Mucosa of rectum (tissue), 2 donors: ENCODE measurements around the gene CDHR5.
"Not testable (repeated sequence)": the region's sequence is repeated elsewhere in the genome, so short reads cannot be mapped to it uniquely, and the experiment has no call there.

ENCODE experiments used
- H3K27ac ChIP-seq, 2 donors: one replicate each; pipeline ENCODE4 v1.7.0; 2013; ENCODE audit warnings: inconsistent platforms in 2 of 2, low read depth in 2 of 2, low read length in 2 of 2
- H3K27me3 ChIP-seq, 2 donors: one replicate each; pipeline ENCODE4 v1.7.0; 2013; ENCODE audit warnings: low read length in 2 of 2; ENCODE audit not compliant: control insufficient read depth in 2 of 2, insufficient read depth in 2 of 2
- H3K36me3 ChIP-seq, 2 donors: one replicate each; pipeline ENCODE4 v1.7.0; 2013; ENCODE audit warnings: low read length in 2 of 2; ENCODE audit not compliant: control insufficient read depth in 2 of 2, insufficient read depth in 2 of 2
- H3K4me1 ChIP-seq, 2 donors: one replicate each; pipeline ENCODE4 v1.7.0; 2013; ENCODE audit warnings: low read length in 2 of 2, mild to moderate bottlenecking in 1 of 2; ENCODE audit not compliant: control insufficient read depth in 2 of 2, insufficient read depth in 2 of 2
- H3K4me3 ChIP-seq, 2 donors: one replicate each; pipeline ENCODE4 v1.7.0; 2013; ENCODE audit warnings: low read length in 2 of 2
- H3K9ac ChIP-seq, 2 donors: one replicate each; pipeline ENCODE4 v1.7.0; 2013; ENCODE audit warnings: low read length in 2 of 2, low read depth in 1 of 2, mild to moderate bottlenecking in 1 of 2
- H3K9me3 ChIP-seq, 2 donors: one replicate each; pipeline ENCODE4 v1.7.0; 2013; ENCODE audit warnings: low read length in 2 of 2; ENCODE audit not compliant: control insufficient read depth in 2 of 2
- donor health status: healthy.
- donor health status: Normal muscosa, but diverticular disease.

Gene CDHR5

GRCh38 chr11:657691-658126, 33.0 kb upstream of the CDHR5 start:
- Histone ChIP-seq H3K4me1 (peaks cover 6 to 7% of the 10 kb centered on the region in 2 donors), H3K27ac (no peak overlapping the region), H3K27me3 (no peaks in the 10 kb centered on the region), H3K9me3 (no peaks in the 10 kb centered on the region), H3K36me3 (peaks cover 10 to 12% of the 10 kb centered on the region in 2 donors), H3K9ac (no peak overlapping the region), H3K4me3 (no peak overlapping the region)

GRCh38 chr11:656866-657265, 32.1 kb upstream of the CDHR5 start:
- Histone ChIP-seq H3K27me3 (no peaks in the 10 kb centered on the region), H3K36me3 (peaks cover 10 to 12% of the 10 kb centered on the region in 2 donors), H3K4me3 (no peak overlapping the region), H3K9me3 (no peaks in the 10 kb centered on the region), H3K4me1 (peaks cover 6 to 7% of the 10 kb centered on the region in 2 donors), H3K27ac (no peak overlapping the region), H3K9ac (no peak overlapping the region)

- no peak overlapping the region for H3K9ac ChIP-seq
- no peaks in the 10 kb centered on the region for H3K27me3 ChIP-seq
- H3K27ac ChIP-seq, result no peak overlapping the region
- H3K9me3 ChIP-seq, result no peaks in the 10 kb centered on the region
- no peak overlapping the region for H3K4me3 ChIP-seq
- peaks cover 6 to 7% of the 10 kb centered on the region in 2 donors for H3K4me1 ChIP-seq
- peaks cover 10 to 12% of the 10 kb centered on the region in 2 donors for H3K36me3 ChIP-seq
Measured at GRCh38 chr11:656426-656825, 31.7 kb upstream of the CDHR5 start.

- Histone ChIP-seq H3K4me1 (peaks cover 6 to 7% of the 10 kb centered on the region in 2 donors), H3K4me3 (no peak overlapping the region), H3K27me3 (no peaks in the 10 kb centered on the region), H3K9me3 (no peaks in the 10 kb centered on the region), H3K27ac (no peak overlapping the region), H3K9ac (no peak overlapping the region), H3K36me3 (peaks cover 9 to 12% of the 10 kb centered on the region in 2 donors)
Measured at GRCh38 chr11:655036-655726, 30.4 kb upstream of the CDHR5 start.

GRCh38 chr11:654444-654843, 29.7 kb upstream of the CDHR5 start:
- not testable (repeated sequence) for H3K27ac ChIP-seq, H3K9me3 ChIP-seq, H3K36me3 ChIP-seq, H3K27me3 ChIP-seq, H3K4me1 ChIP-seq, H3K9ac ChIP-seq, H3K4me3 ChIP-seq

GRCh38 chr11:653837-654236, 29.1 kb upstream of the CDHR5 start:
- Histone ChIP-seq H3K9ac (no peak overlapping the region), H3K9me3 (no peaks in the 10 kb centered on the region), H3K27ac (no peak overlapping the region), H3K27me3 (no peaks in the 10 kb centered on the region), H3K36me3 (peaks cover 3 to 6% of the 10 kb centered on the region in 2 donors), H3K4me1 (peaks cover 6 to 7% of the 10 kb centered on the region in 2 donors), H3K4me3 (no peak overlapping the region)

- not testable (repeated sequence) for H3K9ac ChIP-seq, H3K27ac ChIP-seq, H3K36me3 ChIP-seq, H3K9me3 ChIP-seq, H3K4me1 ChIP-seq, H3K4me3 ChIP-seq, H3K27me3 ChIP-seq
Measured at GRCh38 chr11:653136-653535, 28.4 kb upstream of the CDHR5 start.

GRCh38 chr11:650482-650881, 25.7 kb upstream of the CDHR5 start:
- H3K27ac ChIP-seq, result no peak overlapping the region
- H3K4me1 ChIP-seq, result peaks cover 5 to 6% of the 10 kb centered on the region in 2 donors
- H3K27me3 ChIP-seq, result no peaks in the 10 kb centered on the region
- H3K4me3 ChIP-seq, result no peak overlapping the region
- peaks cover 0 to 3% of the 10 kb centered on the region in 2 donors for H3K36me3 ChIP-seq
- no peak overlapping the region for H3K9ac ChIP-seq
- no peaks in the 10 kb centered on the region for H3K9me3 ChIP-seq

GRCh38 chr11:647672-648158, 23.0 kb upstream of the CDHR5 start:
- not testable (repeated sequence) for H3K9ac ChIP-seq, H3K36me3 ChIP-seq, H3K27me3 ChIP-seq, H3K4me3 ChIP-seq, H3K27ac ChIP-seq, H3K4me1 ChIP-seq, H3K9me3 ChIP-seq

- no peak overlapping the region for H3K4me3 ChIP-seq
- no peaks in the 10 kb centered on the region for H3K4me1 ChIP-seq
- H3K36me3 ChIP-seq, result peaks cover 0 to 3% of the 10 kb centered on the region in 2 donors
- H3K27me3 ChIP-seq, result no peaks in the 10 kb centered on the region
- H3K9me3 ChIP-seq, result no peaks in the 10 kb centered on the region
- H3K27ac ChIP-seq, result no peak overlapping the region
- no peak overlapping the region for H3K9ac ChIP-seq
Measured at GRCh38 chr11:646214-646613, 21.5 kb upstream of the CDHR5 start.
